GM12878 (cell line): ENCODE data around the gene ELANE.

ENCODE experiments used
- BHLHE40 ChIP-seq, 2 experiments: fragments of 450-650 bp in 1 of 2; IDR thresholded peaks; 2 replicates each; pipeline ENCODE4 v1.6.1; 2011 to 2017; ENCODE audit warnings: low read depth in 2 of 2, borderline replicate concordance in 1 of 2, improper control_type of control experiment in 1 of 2, low read length in 1 of 2, mild to moderate bottlenecking in 1 of 2
- EP300 ChIP-seq, 2 experiments: fragments of 150-350 bp in 1 of 2; IDR thresholded peaks; 2 replicates each; pipeline ENCODE4 v1.6.1; 2011 to 2012; ENCODE audit warnings: low read depth in 2 of 2, low read length in 2 of 2, borderline replicate concordance in 1 of 2, improper control_type of control experiment in 1 of 2, inconsistent platforms in 1 of 2; ENCODE audit not compliant: control insufficient read depth in 1 of 2
- KDM1A ChIP-seq: fragments of 200-600 bp; sonication (generic); IDR thresholded peaks from 2 replicates; pipeline ENCODE4 v1.6.1; 2016; ENCODE audit warnings: borderline replicate concordance
- NBN ChIP-seq: fragments of 450-650 bp; IDR thresholded peaks from 2 replicates; pipeline ENCODE4 v1.6.1; 2016
- NFXL1 ChIP-seq: fragments of 450-650 bp; IDR thresholded peaks from 2 replicates; pipeline ENCODE4 v1.6.1; 2017; ENCODE audit warnings: antibody characterized with exemption, mild to moderate bottlenecking, borderline replicate concordance
- POLR2A ChIP-seq: IDR thresholded peaks from 2 replicates; pipeline ENCODE4 v1.6.1; 2011; ENCODE audit warnings: low read depth, mild to moderate bottlenecking, low read length
- POLR2AphosphoS5 ChIP-seq: IDR thresholded peaks from 2 replicates; pipeline ENCODE4 v1.6.1; 2011; ENCODE audit warnings: mild to moderate bottlenecking, low read length, inconsistent platforms
- RCOR1 ChIP-seq: conservative IDR thresholded peaks from 2 replicates; pipeline ENCODE4 v1.6.1; 2012; ENCODE audit warnings: low read depth, low read length, improper control_type of control experiment
- REST ChIP-seq: IDR thresholded peaks from 2 replicates; pipeline ENCODE4 v1.6.1; 2012; ENCODE audit warnings: mild to moderate bottlenecking, low read depth, low read length
- USF1 ChIP-seq: IDR thresholded peaks from 2 replicates; pipeline ENCODE4 v1.6.1; 2011; ENCODE audit warnings: borderline replicate concordance, low read depth, mild to moderate bottlenecking, moderate library complexity, mixed read lengths, low read length; ENCODE audit not compliant: insufficient read depth; ENCODE audit errors: extremely low read length
- ZNF622 ChIP-seq: fragments of 450-650 bp; IDR thresholded peaks from 2 replicates; pipeline ENCODE4 v1.6.1; 2017; ENCODE audit warnings: mild to moderate bottlenecking, inconsistent platforms
- TF ChIP-seq, protein P1 (sequence below), 3 experiments: IDR thresholded peaks in 2 of 3; conservative IDR thresholded peaks in 1 of 3; 2 replicates each; pipeline ENCODE4 v1.5.1; 2011; ENCODE audit warnings: low read depth in 3 of 3, low read length in 3 of 3, mild to moderate bottlenecking in 3 of 3, control low read depth in 2 of 3, moderate library complexity in 2 of 3, inconsistent platforms in 1 of 3, mixed read lengths in 1 of 3; ENCODE audit not compliant: control insufficient read depth in 2 of 3, insufficient read depth in 1 of 3; ENCODE audit errors: extremely low read depth in 1 of 3

GRCh38 chr19:831407-832369 is 20.4 kb upstream of the ELANE start:
- no peak for TF ChIP-seq ZNF622
- no peak for TF ChIP-seq NBN
- no peak for TF ChIP-seq NFXL1
- TF ChIP-seq, protein P1, sequence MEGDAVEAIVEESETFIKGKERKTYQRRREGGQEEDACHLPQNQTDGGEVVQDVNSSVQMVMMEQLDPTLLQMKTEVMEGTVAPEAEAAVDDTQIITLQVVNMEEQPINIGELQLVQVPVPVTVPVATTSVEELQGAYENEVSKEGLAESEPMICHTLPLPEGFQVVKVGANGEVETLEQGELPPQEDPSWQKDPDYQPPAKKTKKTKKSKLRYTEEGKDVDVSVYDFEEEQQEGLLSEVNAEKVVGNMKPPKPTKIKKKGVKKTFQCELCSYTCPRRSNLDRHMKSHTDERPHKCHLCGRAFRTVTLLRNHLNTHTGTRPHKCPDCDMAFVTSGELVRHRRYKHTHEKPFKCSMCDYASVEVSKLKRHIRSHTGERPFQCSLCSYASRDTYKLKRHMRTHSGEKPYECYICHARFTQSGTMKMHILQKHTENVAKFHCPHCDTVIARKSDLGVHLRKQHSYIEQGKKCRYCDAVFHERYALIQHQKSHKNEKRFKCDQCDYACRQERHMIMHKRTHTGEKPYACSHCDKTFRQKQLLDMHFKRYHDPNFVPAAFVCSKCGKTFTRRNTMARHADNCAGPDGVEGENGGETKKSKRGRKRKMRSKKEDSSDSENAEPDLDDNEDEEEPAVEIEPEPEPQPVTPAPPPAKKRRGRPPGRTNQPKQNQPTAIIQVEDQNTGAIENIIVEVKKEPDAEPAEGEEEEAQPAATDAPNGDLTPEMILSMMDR (IDR thresholded peaks at IDR 0.05 in 2 of 3, conservative IDR thresholded peaks at IDR 0.05 in 1 of 3; ENCODE audit: control insufficient read depth in 2 of 3, extremely low read depth in 1 of 3, insufficient read depth in 1 of 3, low read depth in 3 of 3, low read length in 3 of 3) = no peak
- TF ChIP-seq POLR2A = no peak
- no peak for TF ChIP-seq REST
- TF ChIP-seq KDM1A = no peak
- no peak for TF ChIP-seq BHLHE40 (IDR thresholded peaks at IDR 0.05; ENCODE audit: borderline replicate concordance in 1 of 2, low read depth in 2 of 2, low read length in 1 of 2)
- TF ChIP-seq EP300 (IDR thresholded peaks at IDR 0.05; ENCODE audit: borderline replicate concordance in 1 of 2, control insufficient read depth in 1 of 2, low read depth in 2 of 2, low read length in 2 of 2) = no peak
- no peak for TF ChIP-seq POLR2AphosphoS5
- no peak for TF ChIP-seq USF1
- TF ChIP-seq RCOR1 = no peak
